ENCODE results near the gene NUDT5.

Gene NUDT5

DNA sequence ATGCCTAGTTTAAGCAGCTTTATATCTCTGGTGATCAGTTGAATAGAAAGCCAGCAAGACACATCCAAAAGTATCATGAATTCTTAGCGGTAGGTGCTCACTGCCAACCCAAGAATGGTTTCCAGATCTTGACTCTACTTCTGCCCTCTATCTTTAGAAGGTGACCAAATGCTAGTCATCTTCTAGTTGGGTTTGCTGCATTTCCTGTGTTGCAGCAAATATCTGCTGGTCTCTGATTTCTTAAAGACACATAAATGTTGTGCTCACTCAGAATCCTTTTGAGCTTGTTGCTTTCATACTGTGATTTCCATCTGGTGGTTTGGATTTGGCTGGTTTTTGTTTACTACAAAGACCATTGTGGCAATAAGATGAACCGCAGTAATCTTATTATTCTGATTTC lies 2.5 kb upstream of the NUDT5 start:
- H3K9ac ChIP-seq (ENCODE audit: low read depth, low read length, poor library complexity) = no peak overlapping the region
- H3K9me3 ChIP-seq (replicated peaks in 1 of 2; ENCODE audit: control insufficient read depth in 2 of 2, insufficient read depth in 1 of 2, low read depth in 1 of 2, low read length in 2 of 2) = no peaks in the 10 kb centered on the region
- no peak overlapping the region for H3K4ac ChIP-seq (ENCODE audit: low read length)
- no peak for DNase-seq (ENCODE audit: low spot score)
- H3K4me2 ChIP-seq (ENCODE audit: insufficient read depth, low read length, poor library complexity, severe bottlenecking) = no peak overlapping the region
- H2AK5ac ChIP-seq (ENCODE audit: low read depth, low read length) = no peak overlapping the region
- no CpG with 5 or more reads among the region's 2 CpGs for WGBS, 2 donors (ENCODE audit: extremely low coverage in 2 of 2, insufficient read length in 2 of 2, insufficient replicate concordance in 1 of 2)
- H4K8ac ChIP-seq (ENCODE audit: low read depth, low read length) = no peak overlapping the region
- H3K4me3 ChIP-seq (ENCODE audit: low read length in 2 of 2) = no peak overlapping the region
- H3K27me3 ChIP-seq (ENCODE audit: control insufficient read depth in 3 of 3, insufficient read depth in 3 of 3, low read depth in 1 of 3, low read length in 3 of 3) = no peaks in the 10 kb centered on the region
- H3K23ac ChIP-seq (ENCODE audit: low read depth, low read length, poor library complexity) = no peak overlapping the region
- peaks cover 0 to 2% of the 10 kb centered on the region in 2 donors for H3K4me1 ChIP-seq (ENCODE audit: control insufficient read depth in 2 of 2, insufficient read depth in 1 of 2, low read depth in 1 of 2, low read length in 2 of 2)
- H2BK15ac ChIP-seq (ENCODE audit: low read length) = no peak overlapping the region
- no peak overlapping the region for H2BK5ac ChIP-seq (ENCODE audit: low read length)
- no peak overlapping the region for H4K91ac ChIP-seq (ENCODE audit: low read depth, low read length, poor library complexity)
- peaks cover 10% of the 10 kb centered on the region for H3K79me1 ChIP-seq (ENCODE audit: low read depth, low read length)
- H2AFZ ChIP-seq (ENCODE audit: low read length) = no peak overlapping the region
- H3K27ac ChIP-seq (replicated peaks; ENCODE audit: low read length) = no peak overlapping the region
- H3K14ac ChIP-seq (ENCODE audit: low read length) = no peak overlapping the region
- H2BK120ac ChIP-seq (ENCODE audit: low read depth, low read length) = no peak overlapping the region
- H2BK12ac ChIP-seq (ENCODE audit: low read length) = no peak overlapping the region
- H3K18ac ChIP-seq (ENCODE audit: low read length) = no peak overlapping the region
- peaks cover 17 to 53% of the 10 kb centered on the region in 2 donors for H3K36me3 ChIP-seq (replicated peaks in 1 of 2; ENCODE audit: control insufficient read depth in 2 of 2, insufficient read depth in 2 of 2, low read length in 2 of 2)

DNA sequence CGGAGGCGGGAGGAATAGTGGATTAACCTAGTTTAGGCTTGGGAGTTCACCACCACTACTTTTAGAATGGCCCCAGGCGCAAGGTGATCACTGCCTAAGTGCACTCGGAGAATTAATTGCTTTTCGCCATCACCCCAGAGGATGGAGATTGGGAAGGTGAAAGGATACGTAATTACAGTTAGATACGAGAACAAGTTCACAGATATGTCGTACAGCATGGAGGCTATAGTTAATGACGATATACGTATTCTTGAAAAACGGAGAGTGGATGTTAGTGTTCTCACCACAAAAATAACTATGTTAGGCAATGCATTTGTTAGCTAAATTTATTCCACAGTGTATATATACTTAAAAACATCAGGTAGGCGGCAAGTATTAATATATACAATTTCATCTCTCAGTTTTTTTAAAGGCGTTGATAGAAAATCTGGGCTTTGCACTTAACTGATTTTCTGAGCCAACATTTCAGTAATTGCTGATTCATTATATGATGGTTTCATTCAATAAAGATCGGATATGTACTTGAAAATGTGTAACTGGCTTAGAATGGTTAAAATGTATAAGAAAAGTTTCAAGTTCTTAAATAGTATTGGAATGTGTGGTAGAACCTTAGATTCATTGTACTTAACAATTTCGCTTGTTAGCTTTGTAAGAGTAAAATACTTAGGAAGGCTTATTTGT lies 980 bp upstream of the NUDT5 start:
- Histone ChIP-seq H3K9me3 (replicated peaks in 1 of 2; ENCODE audit: control insufficient read depth in 2 of 2, insufficient read depth in 1 of 2, low read depth in 1 of 2, low read length in 2 of 2) (no peaks in the 10 kb centered on the region), H2AK5ac (ENCODE audit: low read depth, low read length) (no peak overlapping the region), H4K91ac (ENCODE audit: low read depth, low read length, poor library complexity) (no peak overlapping the region), H3K4me1 (ENCODE audit: control insufficient read depth in 2 of 2, insufficient read depth in 1 of 2, low read depth in 1 of 2, low read length in 2 of 2) (peaks cover 0 to 2% of the 10 kb centered on the region in 2 donors), H3K4me2 (ENCODE audit: insufficient read depth, low read length, poor library complexity, severe bottlenecking) (peak overlapping the region; percentile 60), H3K23ac (ENCODE audit: low read depth, low read length, poor library complexity) (no peak overlapping the region), H3K9ac (ENCODE audit: low read depth, low read length, poor library complexity) (peak overlapping the region; percentile 93), H2AFZ (ENCODE audit: low read length) (peak overlapping the region; percentile 91), H3K79me1 (ENCODE audit: low read depth, low read length) (peaks cover 5% of the 10 kb centered on the region), H2BK5ac (ENCODE audit: low read length) (peak overlapping the region; percentile 78), H3K14ac (ENCODE audit: low read length) (no peak overlapping the region), H3K36me3 (replicated peaks in 1 of 2; ENCODE audit: control insufficient read depth in 2 of 2, insufficient read depth in 2 of 2, low read length in 2 of 2) (peaks cover 15 to 49% of the 10 kb centered on the region in 2 donors), H3K18ac (ENCODE audit: low read length) (peak overlapping the region; percentile 4), H3K27ac (replicated peaks; ENCODE audit: low read length) (peak overlapping the region; percentile 83), H4K8ac (ENCODE audit: low read depth, low read length) (no peak overlapping the region), H3K4me3 (ENCODE audit: low read length in 2 of 2) (peak overlapping the region; percentile 91 to 96), H2BK120ac (ENCODE audit: low read depth, low read length) (no peak overlapping the region), H3K4ac (ENCODE audit: low read length) (no peak overlapping the region), H2BK12ac (ENCODE audit: low read length) (no peak overlapping the region), H2BK15ac (ENCODE audit: low read length) (no peak overlapping the region), H3K27me3 (ENCODE audit: control insufficient read depth in 3 of 3, insufficient read depth in 3 of 3, low read depth in 1 of 3, low read length in 3 of 3) (no peaks in the 10 kb centered on the region)
- no CpG with 5 or more reads among the region's 15 CpGs for WGBS, 2 donors (ENCODE audit: extremely low coverage in 2 of 2, insufficient read length in 2 of 2, insufficient replicate concordance in 1 of 2)
- DNase-seq (ENCODE audit: low spot score) = no peak

DNA sequence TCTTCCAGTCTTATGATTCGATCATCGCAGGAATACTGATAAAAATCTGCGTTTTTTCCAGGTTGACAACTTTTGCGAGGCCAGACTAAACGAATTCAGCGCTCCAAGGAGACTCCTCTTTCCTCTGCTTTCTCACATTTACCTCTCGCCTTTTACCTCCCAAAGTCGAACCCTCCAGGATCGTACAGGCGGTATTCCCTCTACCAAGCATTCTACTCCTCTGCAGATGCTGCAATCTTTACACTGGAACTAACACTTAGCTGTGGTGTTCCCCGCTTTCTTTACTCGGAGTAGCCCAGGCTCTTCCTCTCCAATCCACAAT lies 449 bp downstream of the NUDT5 start:
- Histone ChIP-seq H4K91ac (ENCODE audit: low read depth, low read length, poor library complexity) (no peak overlapping the region), H3K4me2 (ENCODE audit: insufficient read depth, low read length, poor library complexity, severe bottlenecking) (peak overlapping the region; percentile 81), H2AK5ac (ENCODE audit: low read depth, low read length) (no peak overlapping the region), H2BK120ac (ENCODE audit: low read depth, low read length) (no peak overlapping the region), H2BK12ac (ENCODE audit: low read length) (no peak overlapping the region), H3K4me1 (ENCODE audit: control insufficient read depth in 2 of 2, insufficient read depth in 1 of 2, low read depth in 1 of 2, low read length in 2 of 2) (peaks cover 0 to 2% of the 10 kb centered on the region in 2 donors), H3K36me3 (replicated peaks in 1 of 2; ENCODE audit: control insufficient read depth in 2 of 2, insufficient read depth in 2 of 2, low read length in 2 of 2) (peaks cover 7 to 38% of the 10 kb centered on the region in 2 donors), H2AFZ (ENCODE audit: low read length) (peak overlapping the region; percentile 91), H3K23ac (ENCODE audit: low read depth, low read length, poor library complexity) (peak overlapping the region; percentile 37), H3K18ac (ENCODE audit: low read length) (peak overlapping the region; percentile 84), H3K4me3 (ENCODE audit: low read length in 2 of 2) (peak overlapping the region; percentile 91 to 96), H3K9me3 (replicated peaks in 1 of 2; ENCODE audit: control insufficient read depth in 2 of 2, insufficient read depth in 1 of 2, low read depth in 1 of 2, low read length in 2 of 2) (no peaks in the 10 kb centered on the region), H3K9ac (ENCODE audit: low read depth, low read length, poor library complexity) (peak overlapping the region; percentile 94), H3K27ac (replicated peaks; ENCODE audit: low read length) (no peak overlapping the region), H3K14ac (ENCODE audit: low read length) (peak overlapping the region; percentile 47), H3K27me3 (ENCODE audit: control insufficient read depth in 3 of 3, insufficient read depth in 3 of 3, low read depth in 1 of 3, low read length in 3 of 3) (no peaks in the 10 kb centered on the region), H2BK15ac (ENCODE audit: low read length) (no peak overlapping the region), H2BK5ac (ENCODE audit: low read length) (peak overlapping the region; percentile 78), H3K4ac (ENCODE audit: low read length) (no peak overlapping the region), H4K8ac (ENCODE audit: low read depth, low read length) (no peak overlapping the region), H3K79me1 (ENCODE audit: low read depth, low read length) (peaks cover 4% of the 10 kb centered on the region)
- DNase-seq (ENCODE audit: low spot score) = no peak
- no CpG with 5 or more reads among the region's 12 CpGs for WGBS, 2 donors (ENCODE audit: extremely low coverage in 2 of 2, insufficient read length in 2 of 2, insufficient replicate concordance in 1 of 2)

DNA sequence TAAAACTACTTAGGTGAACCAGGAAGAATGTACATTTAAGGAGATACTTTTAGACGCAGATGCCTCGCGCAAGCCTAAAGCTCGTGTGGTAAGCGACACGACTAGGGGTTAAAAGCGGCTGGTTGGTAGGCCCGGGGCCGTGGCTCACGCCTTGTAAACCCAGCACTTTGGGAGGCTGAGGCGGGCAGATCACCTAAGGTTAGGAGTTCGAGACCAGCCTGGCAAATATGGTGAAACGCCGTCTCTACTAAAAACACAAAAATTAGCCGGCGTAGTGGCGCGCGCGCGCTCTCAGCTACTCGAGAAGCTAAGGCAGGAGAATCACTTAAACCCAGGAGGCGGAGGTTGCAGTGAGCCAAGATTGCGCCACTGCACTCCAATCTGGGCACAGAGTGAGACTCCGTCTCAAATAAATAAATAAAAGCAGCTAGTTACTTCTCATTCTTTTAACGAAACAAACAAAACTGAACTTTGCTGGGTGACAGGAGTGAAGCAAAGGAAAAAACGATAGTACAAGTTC lies 879 bp downstream of the NUDT5 start:
- no peak overlapping the region for H2BK120ac ChIP-seq (ENCODE audit: low read depth, low read length)
- H3K4me3 ChIP-seq (ENCODE audit: low read length in 2 of 2) = peak overlapping the region; percentile 91 to 96
- no peaks in the 10 kb centered on the region for H3K9me3 ChIP-seq (replicated peaks in 1 of 2; ENCODE audit: control insufficient read depth in 2 of 2, insufficient read depth in 1 of 2, low read depth in 1 of 2, low read length in 2 of 2)
- peaks cover 7 to 37% of the 10 kb centered on the region in 2 donors for H3K36me3 ChIP-seq (replicated peaks in 1 of 2; ENCODE audit: control insufficient read depth in 2 of 2, insufficient read depth in 2 of 2, low read length in 2 of 2)
- DNase-seq (ENCODE audit: low spot score) = no peak
- no peak overlapping the region for H3K14ac ChIP-seq (ENCODE audit: low read length)
- H3K4ac ChIP-seq (ENCODE audit: low read length) = no peak overlapping the region
- peak overlapping the region; percentile 81 for H3K4me2 ChIP-seq (ENCODE audit: insufficient read depth, low read length, poor library complexity, severe bottlenecking)
- H3K23ac ChIP-seq (ENCODE audit: low read depth, low read length, poor library complexity) = no peak overlapping the region
- no peak overlapping the region for H2BK5ac ChIP-seq (ENCODE audit: low read length)
- H3K9ac ChIP-seq (ENCODE audit: low read depth, low read length, poor library complexity) = no peak overlapping the region
- no peak overlapping the region for H4K8ac ChIP-seq (ENCODE audit: low read depth, low read length)
- no peak overlapping the region for H2AK5ac ChIP-seq (ENCODE audit: low read depth, low read length)
- H2BK15ac ChIP-seq (ENCODE audit: low read length) = no peak overlapping the region
- H3K18ac ChIP-seq (ENCODE audit: low read length) = no peak overlapping the region
- H4K91ac ChIP-seq (ENCODE audit: low read depth, low read length, poor library complexity) = no peak overlapping the region
- H3K27ac ChIP-seq (replicated peaks; ENCODE audit: low read length) = no peak overlapping the region
- H2BK12ac ChIP-seq (ENCODE audit: low read length) = no peak overlapping the region
- no peaks in the 10 kb centered on the region for H3K27me3 ChIP-seq (ENCODE audit: control insufficient read depth in 3 of 3, insufficient read depth in 3 of 3, low read depth in 1 of 3, low read length in 3 of 3)
- no CpG with 5 or more reads among the region's 27 CpGs for WGBS, 2 donors (ENCODE audit: extremely low coverage in 2 of 2, insufficient read length in 2 of 2, insufficient replicate concordance in 1 of 2)
- peaks cover 0 to 2% of the 10 kb centered on the region in 2 donors for H3K4me1 ChIP-seq (ENCODE audit: control insufficient read depth in 2 of 2, insufficient read depth in 1 of 2, low read depth in 1 of 2, low read length in 2 of 2)
- peak overlapping the region; percentile 91 for H2AFZ ChIP-seq (ENCODE audit: low read length)
- H3K79me1 ChIP-seq (ENCODE audit: low read depth, low read length) = peaks cover 4% of the 10 kb centered on the region
